Adipose tissue (tissue), 3 donors: Measurements from ENCODE around the gene COPE. TPM values are rescaled to one million over a fixed set of nuclear protein-coding genes. Genes with fewer than 3 reads are reported as not detected.

ENCODE experiments used
- H3K27ac ChIP-seq: one replicate; pipeline ENCODE4 v1.5.1; 2013; ENCODE audit warnings: low read depth, low read length
- WGBS, 3 donors: extraction: QIAGEN DNeasy Blood & Tissue Kit; methylation state at CpG; one replicate each; pipeline ENCODE4 v1.1.7; 2013; 5-methylcytosine and 5-hydroxymethylcytosine counted together
- polyA plus RNA-seq, 3 donors: library from polyadenylated mRNA; stranded (reverse); fragments of 200-250 nt; gene quantifications; one replicate each; pipeline ENCODE4 v1.2.3, GENCODE V29; 2013
- donor health status: healthy with polysubstance abuse.
- donor health status: Bipolar disorder and iron deficiency.
- donor health status: healthy.

COPE gene
- polyA plus RNA-seq, 3 donors = 139 to 193 (median 188) TPM

GRCh38 chr19:18898607-18899408, 20.4 kb downstream of the COPE start:
- 71 to 79% (median 74%) methylated on average over 18 of the region's 18 CpGs for WGBS, 3 donors
- no peak overlapping the region for H3K27ac ChIP-seq

GRCh38 chr19:18898081-18898606, 21.0 kb downstream of the COPE start:
- 57 to 67% (median 62%) methylated on average over 18 of the region's 18 CpGs for WGBS, 3 donors
- no peak overlapping the region for H3K27ac ChIP-seq

GRCh38 chr19:18897094-18898029, 21.8 kb downstream of the COPE start:
- WGBS, 3 donors = 87 to 93% (median 92%) methylated on average over 25 of the region's 25 CpGs

GRCh38 chr19:18896421-18896841, 22.8 kb downstream of the COPE start:
- WGBS, 3 donors = 13 to 19% (median 14%) methylated on average over 25 to 32 of the region's 33 CpGs
- H3K27ac ChIP-seq = no peak overlapping the region

More at GRCh38 chr19:18897094-18898029, 21.8 kb downstream of the COPE start:
- H3K27ac ChIP-seq = no peak overlapping the region

- H3K27ac ChIP-seq = no peak within 1 kb of the TSS
- 1% methylated on average over 61 to 89 of the region's 89 CpGs; no CpG with 5 or more reads in 1 of the 3 donors for WGBS, 3 donors
These were observed 23.3 kb downstream of the COPE start, which contains the start of gene CERS1 for GRCh38 chr19:18895824-18896341. TSS of gene CERS1 (minus strand) at chr19:18896158. CDS start at chr19:18896072, 86 bp downstream.

- WGBS, 3 donors = 1% methylated on average over 64 to 72 of the region's 72 CpGs
- no peak overlapping the region for H3K27ac ChIP-seq
These were observed 24.0 kb downstream of the COPE start for GRCh38 chr19:18895038-18895823.

- WGBS, 3 donors = 5 to 12% (median 7%) methylated on average over 24 to 28 of the region's 28 CpGs
- no peak overlapping the region for H3K27ac ChIP-seq
These were observed 24.7 kb downstream of the COPE start for GRCh38 chr19:18894254-18895037.

- WGBS, 3 donors = 47 to 59% (median 54%) methylated on average over 17 to 18 of the region's 18 CpGs
- H3K27ac ChIP-seq = no peak overlapping the region
These were observed 25.5 kb downstream of the COPE start for GRCh38 chr19:18893587-18894253.

GRCh38 chr19:18889949-18890745, 29.0 kb downstream of the COPE start:
- 76 to 84% (median 83%) methylated on average over 10 of the region's 10 CpGs for whole genome bisulfite sequencing, 3 donors
- H3K27ac ChIP-seq = no peak overlapping the region

- WGBS, 3 donors = 87 to 91% (median 90%) methylated on average over 4 of the region's 4 CpGs
- no peak overlapping the region for H3K27ac ChIP-seq
These were observed 32.2 kb downstream of the COPE start for GRCh38 chr19:18886972-18887371.

- 80 to 85% (median 84%) methylated on average over 29 to 30 of the region's 30 CpGs for WGBS, 3 donors
- no peak overlapping the region for H3K27ac ChIP-seq
These were observed 35.5 kb downstream of the COPE start for GRCh38 chr19:18883526-18884304.

- WGBS, 3 donors = 90 to 95% (median 91%) methylated on average over 7 of the region's 7 CpGs
- no peak overlapping the region for H3K27ac ChIP-seq
These were observed 37.7 kb downstream of the COPE start for GRCh38 chr19:18881491-18881890.

GRCh38 chr19:18879579-18880373, 39.4 kb downstream of the COPE start:
- 64 to 83% (median 76%) methylated on average over 12 to 13 of the region's 13 CpGs for WGBS, 3 donors
- H3K27ac ChIP-seq = no peak overlapping the region

- no peak overlapping the region for H3K27ac ChIP-seq
- WGBS, 3 donors = 87 to 93% (median 91%) methylated on average over 33 to 34 of the region's 34 CpGs
These were observed 40.2 kb downstream of the COPE start for GRCh38 chr19:18878858-18879578.
